ENCODE data around the gene PCCB. TPM values are rescaled to one million over a fixed set of nuclear protein-coding genes. Genes with fewer than 3 reads are reported as not detected.

PCCB gene
- total and polyA plus RNA-seq, 2 of the 8 experiments (the other 6 are each of a cell fraction or from before 2014, with no cell fraction given) = 56.7 to 84.4 TPM

DNA sequence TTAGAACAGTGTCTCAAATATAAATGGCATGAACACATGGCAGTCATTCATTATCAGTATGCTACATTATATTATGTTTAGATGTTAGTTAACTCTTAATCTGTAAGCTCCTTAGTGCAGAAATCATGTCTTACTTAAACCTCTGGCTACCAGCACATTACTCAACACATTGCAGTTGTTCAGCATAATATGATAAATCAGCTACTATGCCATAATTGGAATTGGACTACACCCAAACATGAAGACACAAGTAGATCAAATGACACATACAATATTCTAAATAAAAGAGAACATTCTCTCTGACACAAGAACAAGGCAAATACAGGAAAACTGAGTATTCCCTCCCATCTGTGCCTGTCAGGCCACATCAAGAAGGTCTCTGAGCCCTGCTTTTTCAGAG, 116.1 kb downstream of the PCCB start:
- Histone ChIP-seq H3K79me1 (ENCODE audit: low read depth, low read length) (no peaks in the 10 kb centered on the region), H4K5ac (ENCODE audit: insufficient read length, low read depth, low read length) (no peak overlapping the region), H3K18ac (ENCODE audit: extremely low read depth, low read length) (no peak overlapping the region), H2AK5ac (ENCODE audit: low read depth, low read length) (no peak overlapping the region), H3K36me3 (ENCODE audit: control insufficient read depth in 2 of 4, insufficient read depth in 4 of 4, low read length in 3 of 4) (no peaks in the 10 kb centered on the region; a peak in 1 of 8 replicates), H4K20me1 (replicated peaks in 1 of 2; ENCODE audit: control insufficient read depth in 1 of 2, insufficient read depth in 2 of 2, low read length in 2 of 2) (no peaks in the 10 kb centered on the region), H3K9ac (replicated peaks in 1 of 4; ENCODE audit: extremely low read depth in 1 of 4, low read depth in 3 of 4, low read length in 3 of 4) (no peak overlapping the region), H3K4me2 (ENCODE audit: insufficient read depth in 1 of 2, low read depth in 2 of 2, low read length in 2 of 2) (no peak overlapping the region), H2BK12ac (ENCODE audit: low read depth, low read length) (no peak overlapping the region), H3K56ac (replicated peaks; ENCODE audit: insufficient read length, low read depth, low read length) (no peak overlapping the region), H3K9me3 (ENCODE audit: insufficient read depth in 2 of 2, low read depth in 1 of 2, low read length in 1 of 2) (no peaks in the 10 kb centered on the region), H3K23me2 (ENCODE audit: low read depth, low read length) (no peaks in the 10 kb centered on the region), H2BK15ac (ENCODE audit: low read length) (no peak overlapping the region), H4K91ac (replicated peaks; ENCODE audit: insufficient read length, low read length) (no peak overlapping the region), H3K27ac (ENCODE audit: low read depth, low read length) (no peak overlapping the region), H3K4ac (replicated peaks; ENCODE audit: insufficient read length, low read depth, low read length) (no peak overlapping the region), H2BK5ac (ENCODE audit: low read depth, low read length) (no peak overlapping the region), H4K8ac (ENCODE audit: extremely low read depth, insufficient read depth, low read length) (no peak overlapping the region), H2BK120ac (replicated peaks; ENCODE audit: low read depth, low read length) (no peak overlapping the region), H3K4me3 (ENCODE audit: extremely low read depth in 1 of 4, insufficient read depth in 2 of 4, low read depth in 3 of 4, low read length in 4 of 4) (no peak overlapping the region), H3K79me2 (ENCODE audit: control insufficient read depth in 1 of 2, insufficient read depth in 2 of 2, low read length in 2 of 2) (no peaks in the 10 kb centered on the region), H3K14ac (ENCODE audit: insufficient read length) (no peak overlapping the region), H3K4me1 (replicated peaks in 1 of 4; ENCODE audit: control insufficient read depth in 3 of 4, insufficient read depth in 4 of 4, low read length in 3 of 4) (no peaks in the 10 kb centered on the region), H3K27me3 (replicated peaks in 1 of 4; ENCODE audit: control insufficient read depth in 3 of 4, extremely low read depth in 1 of 4, insufficient read depth in 3 of 4, low read length in 3 of 4) (no peaks in the 10 kb centered on the region), H2BK20ac (ENCODE audit: low read length) (no peak overlapping the region), H2AFZ (ENCODE audit: low read length) (no peak overlapping the region), H3K23ac (ENCODE audit: insufficient read length) (no peak overlapping the region)
- CTCF ChIA-PET (ENCODE audit: partially characterized antibody) = interaction anchor here (0.9 to 2.0 kb wide), 8 partner anchors 10 to 136 kb away, joined by 3 to 8 read pairs (median 3); no protein-coding TSS in a partner anchor
- TF ChIP-seq TCF12 (IDR thresholded peaks at IDR 0.05; ENCODE audit: low read depth, low read length) = no peak
- no peak for TF ChIP-seq RFX5 (IDR thresholded peaks at IDR 0.05; ENCODE audit: borderline replicate concordance, low read depth, low read length)
- TF ChIP-seq CEBPB (IDR thresholded peaks at IDR 0.05; ENCODE audit: low read depth, low read length) = no peak
- no peak for TF ChIP-seq KDM5A (IDR thresholded peaks at IDR 0.05; ENCODE audit: low read length)
- no peak for TF ChIP-seq FOSL1 (IDR thresholded peaks at IDR 0.05; ENCODE audit: insufficient read depth, low read depth, low read length)
- no peak for TF ChIP-seq RBBP5 (IDR thresholded peaks at IDR 0.05; ENCODE audit: borderline replicate concordance, low read depth, low read length)
- no peak for TF ChIP-seq CHD1 (IDR thresholded peaks at IDR 0.05; ENCODE audit: low read depth, low read length)
- TF ChIP-seq BACH1 (IDR thresholded peaks at IDR 0.05; ENCODE audit: low read length) = no peak
- no peak for TF ChIP-seq CBX5 (IDR thresholded peaks at IDR 0.05; ENCODE audit: low read depth, low read length)
- no peak for TF ChIP-seq HDAC2 (IDR thresholded peaks at IDR 0.05; ENCODE audit: borderline replicate concordance in 1 of 2, low read depth in 2 of 2, low read length in 2 of 2)
- no peak for TF ChIP-seq SP4 (IDR thresholded peaks at IDR 0.05; ENCODE audit: low read length)
- TF ChIP-seq, protein P1, sequence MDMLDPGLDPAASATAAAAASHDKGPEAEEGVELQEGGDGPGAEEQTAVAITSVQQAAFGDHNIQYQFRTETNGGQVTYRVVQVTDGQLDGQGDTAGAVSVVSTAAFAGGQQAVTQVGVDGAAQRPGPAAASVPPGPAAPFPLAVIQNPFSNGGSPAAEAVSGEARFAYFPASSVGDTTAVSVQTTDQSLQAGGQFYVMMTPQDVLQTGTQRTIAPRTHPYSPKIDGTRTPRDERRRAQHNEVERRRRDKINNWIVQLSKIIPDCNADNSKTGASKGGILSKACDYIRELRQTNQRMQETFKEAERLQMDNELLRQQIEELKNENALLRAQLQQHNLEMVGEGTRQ (IDR thresholded peaks at IDR 0.05; ENCODE audit: low read length) = no peak
- no peak for TF ChIP-seq HDAC6 (IDR thresholded peaks at IDR 0.05; ENCODE audit: low read depth, low read length)
- POLR2A ChIA-PET (ENCODE audit: partially characterized antibody) = no interaction called here
- FAIRE-seq (no peak), DNase-seq (ENCODE audit: low read depth in 1 of 2, low spot score in 2 of 2) (no peak)
